Transverse colon (tissue), 4 donors: ENCODE results near the gene FRRS1.

Experiments used
- POLR2A ChIP-seq: fragments of 450-650 bp; IDR thresholded peaks from one replicate; pipeline ENCODE4 v1.6.1; 2016; ENCODE audit warnings: antibody characterized with exemption, mild to moderate bottlenecking, moderate library complexity
- POLR2AphosphoS5 ChIP-seq, 3 donors: sonication (generic); formaldehyde crosslinking; IDR thresholded peaks; one replicate each; pipeline ENCODE4 v1.6.1; 2016; ENCODE audit warnings: antibody characterized with exemption in 3 of 3
- TF ChIP-seq, protein P1 (sequence below), 5 experiments: fragments of 200-600 bp in 3 of 5; fragments of 450-650 bp in 2 of 5; sonication (generic) in 3 of 5; IDR thresholded peaks; 1 replicate in 2 of 5; 2 replicates in 3 of 5; pipeline ENCODE4 v1.5.1; 2016 to 2017; ENCODE audit warnings: antibody characterized with exemption in 5 of 5, inconsistent platforms in 3 of 5, mild to moderate bottlenecking in 2 of 5, moderate library complexity in 1 of 5

DNA sequence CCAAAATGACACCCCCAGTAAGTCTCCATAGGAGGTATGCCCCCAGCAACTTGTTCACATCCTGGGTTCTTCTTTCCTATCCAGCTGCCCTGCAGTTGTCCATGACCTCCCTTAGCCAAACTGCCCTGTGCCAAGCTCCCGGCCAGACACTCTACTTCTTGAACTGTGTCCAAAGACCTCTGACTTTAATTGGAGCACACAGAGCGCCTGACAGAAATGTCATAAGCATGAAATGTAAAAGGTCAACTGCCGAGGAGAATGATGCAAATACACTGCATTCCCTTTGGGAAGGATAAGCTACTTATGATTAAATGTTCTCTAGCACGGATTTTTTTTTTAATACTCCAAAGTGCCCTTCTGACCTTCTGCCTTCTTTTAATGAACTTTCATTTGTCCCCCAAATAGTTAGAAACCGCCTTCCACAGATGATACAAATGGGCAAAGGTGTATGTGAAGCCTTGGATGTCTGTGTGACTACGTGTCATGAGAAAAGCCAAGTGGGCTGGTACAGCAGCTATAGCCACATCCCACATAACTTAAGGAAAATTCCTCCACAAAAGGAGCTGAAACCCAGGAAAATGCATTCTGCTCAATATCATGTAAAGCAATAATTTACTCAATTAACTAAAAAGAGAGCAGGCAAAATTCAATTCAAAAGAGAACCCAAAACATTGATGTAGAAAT, 93.8 kb downstream of the FRRS1 start:
- TF ChIP-seq, protein P1, sequence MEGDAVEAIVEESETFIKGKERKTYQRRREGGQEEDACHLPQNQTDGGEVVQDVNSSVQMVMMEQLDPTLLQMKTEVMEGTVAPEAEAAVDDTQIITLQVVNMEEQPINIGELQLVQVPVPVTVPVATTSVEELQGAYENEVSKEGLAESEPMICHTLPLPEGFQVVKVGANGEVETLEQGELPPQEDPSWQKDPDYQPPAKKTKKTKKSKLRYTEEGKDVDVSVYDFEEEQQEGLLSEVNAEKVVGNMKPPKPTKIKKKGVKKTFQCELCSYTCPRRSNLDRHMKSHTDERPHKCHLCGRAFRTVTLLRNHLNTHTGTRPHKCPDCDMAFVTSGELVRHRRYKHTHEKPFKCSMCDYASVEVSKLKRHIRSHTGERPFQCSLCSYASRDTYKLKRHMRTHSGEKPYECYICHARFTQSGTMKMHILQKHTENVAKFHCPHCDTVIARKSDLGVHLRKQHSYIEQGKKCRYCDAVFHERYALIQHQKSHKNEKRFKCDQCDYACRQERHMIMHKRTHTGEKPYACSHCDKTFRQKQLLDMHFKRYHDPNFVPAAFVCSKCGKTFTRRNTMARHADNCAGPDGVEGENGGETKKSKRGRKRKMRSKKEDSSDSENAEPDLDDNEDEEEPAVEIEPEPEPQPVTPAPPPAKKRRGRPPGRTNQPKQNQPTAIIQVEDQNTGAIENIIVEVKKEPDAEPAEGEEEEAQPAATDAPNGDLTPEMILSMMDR (IDR thresholded peaks at IDR 0.05): no peak
- no peak for TF ChIP-seq POLR2A
- no peak for TF ChIP-seq POLR2AphosphoS5 (IDR thresholded peaks at IDR 0.05)
